ENCODE measurements around the gene DGKE. TPM values are rescaled to one million over a fixed set of nuclear protein-coding genes. Genes with fewer than 3 reads are reported as not detected.

The DGKE gene
- total and polyA plus RNA-seq, 2 of the 13 experiments (the other 11 are each of a cell fraction or from before 2014, with no cell fraction given), result 3.2 to 5.3 TPM

GRCh38 chr17:56842577-56842976 is 8.6 kb downstream of the DGKE start:
- TF ChIP-seq SYNCRIP (IDR thresholded peaks at IDR 0.05; ENCODE audit: insufficient read depth, low read depth, low read length) (no peak), NKX3-1 (CRISPR knock-in tag; IDR thresholded peaks at IDR 0.05) (no peak), NFE2L2 (IDR thresholded peaks at IDR 0.05; ENCODE audit: low read length) (no peak), ZNF790 (CRISPR knock-in tag; IDR thresholded peaks at IDR 0.05; ENCODE audit: borderline replicate concordance) (no peak), SMARCC2 (IDR thresholded peaks at IDR 0.05) (no peak), ETV5 (CRISPR knock-in tag; IDR thresholded peaks at IDR 0.05; ENCODE audit: borderline replicate concordance) (no peak), DNMT1 (CRISPR knock-in tag; IDR thresholded peaks at IDR 0.05) (no peak), HMGXB3 (CRISPR knock-in tag; IDR thresholded peaks at IDR 0.05; ENCODE audit: borderline replicate concordance) (no peak), ATF1 (CRISPR knock-in tag; IDR thresholded peaks at IDR 0.05) (no peak), BRD4 (CRISPR knock-in tag; IDR thresholded peaks at IDR 0.05) (no peak), JUNB (CRISPR knock-in tag; IDR thresholded peaks at IDR 0.05; ENCODE audit: borderline replicate concordance) (no peak), ZBTB42 (CRISPR knock-in tag; IDR thresholded peaks at IDR 0.05) (no peak), NR2F6 (IDR thresholded peaks at IDR 0.05) (no peak), NR2F6 (CRISPR knock-in tag; IDR thresholded peaks at IDR 0.05) (no peak), ZBTB20 (CRISPR knock-in tag; IDR thresholded peaks at IDR 0.05; ENCODE audit: borderline replicate concordance, low read depth) (no peak), TBX3 (IDR thresholded peaks at IDR 0.05; ENCODE audit: borderline replicate concordance) (no peak), U2AF1 (optimal IDR thresholded peaks at IDR 0.05; ENCODE audit: low read depth, low read length) (no peak)
- H3K36me3 ChIP-seq (replicated peaks in 1 of 2; ENCODE audit: control insufficient read depth in 1 of 2, insufficient read depth in 2 of 2, low read length in 2 of 2), result peaks cover 0 to 3% of the 10 kb centered on the region in 2 experiments; a peak in 2 of 5 replicates
- ChIA-PET POLR2A (interaction anchor here (1.3 kb wide), 1 partner anchor 71 kb away, joined by 4 read pairs; the partner anchor contains the start of gene TRIM25), CTCF (ENCODE audit: low intra/inter-chr PET ratio, low total read pairs) (no interaction called here)
- H3K9me3 ChIP-seq (ENCODE audit: low read length), result no peaks in the 10 kb centered on the region
- intact Hi-C loops (cut with micrococcal nuclease; ENCODE audit: unreplicated experiment) (no loop called here), in situ Hi-C loops (cut with HindIII; ENCODE audit: extremely low pct_ligation_motif_present, low pct_unique_long_range_greater_than_20kb) (no loop called here)
- H3K27ac ChIP-seq (ENCODE audit: extremely low read length, insufficient read depth, low read length), result no peak overlapping the region
- no peaks in the 10 kb centered on the region for H4K20me1 ChIP-seq (ENCODE audit: insufficient read depth, low read length)
- H2AFZ ChIP-seq (ENCODE audit: low read length), result no peak overlapping the region
- ATAC-seq, result no peak
- 0 out of 2 replicates have a peak, but pooled peaks cover 1% of the 10 kb centered on the region for H3K4me1 ChIP-seq (ENCODE audit: insufficient read depth, low read length)
- DNase-seq (ENCODE audit: low spot score), result no peak
- no peak overlapping the region for H3K4me2 ChIP-seq (ENCODE audit: low read depth, low read length)
- no peaks in the 10 kb centered on the region for H3K27me3 ChIP-seq (ENCODE audit: control insufficient read depth in 1 of 2, insufficient read depth in 2 of 2, low read length in 2 of 2)
- 77% methylated on average over 2 of the region's 2 CpGs for WGBS (ENCODE audit: low lambda C conversion rate)
- no peak for FAIRE-seq
- H3K4me3 ChIP-seq (replicated peaks in 1 of 3; ENCODE audit: insufficient read depth in 1 of 3, low read depth in 2 of 3, low read length in 3 of 3), result no peak overlapping the region
- no peak overlapping the region for H3K9ac ChIP-seq (ENCODE audit: insufficient read depth, low read depth, low read length)
- no TSS peak for BruUV-seq (replicated peaks)
- no peaks in the 10 kb centered on the region for H3K79me2 ChIP-seq (ENCODE audit: insufficient read depth, low read length)

All from HepG2 (cell line).